Gastroesophageal sphincter (tissue), 3 donors: ENCODE results near the gene STUB1.

Experiments
- POLR2A ChIP-seq, 2 donors: fragments of 450-650 bp; IDR thresholded peaks; one replicate each; pipeline ENCODE4 v1.6.1; 2017; ENCODE audit warnings: antibody characterized with exemption in 2 of 2, mild to moderate bottlenecking in 2 of 2, moderate library complexity in 1 of 2
- POLR2AphosphoS5 ChIP-seq: sonication (generic); formaldehyde crosslinking; IDR thresholded peaks from one replicate; pipeline ENCODE4 v1.6.1; 2017; ENCODE audit warnings: antibody characterized with exemption
- TF ChIP-seq, protein P1 (sequence below), 4 experiments: fragments of 200-600 bp in 2 of 4; fragments of 450-650 bp in 2 of 4; sonication (generic) in 1 of 4; IDR thresholded peaks; one replicate each; pipeline ENCODE4 v1.5.1; 2017 to 2019; ENCODE audit warnings: antibody characterized with exemption in 4 of 4, mild to moderate bottlenecking in 2 of 4, moderate library complexity in 2 of 4

DNA sequence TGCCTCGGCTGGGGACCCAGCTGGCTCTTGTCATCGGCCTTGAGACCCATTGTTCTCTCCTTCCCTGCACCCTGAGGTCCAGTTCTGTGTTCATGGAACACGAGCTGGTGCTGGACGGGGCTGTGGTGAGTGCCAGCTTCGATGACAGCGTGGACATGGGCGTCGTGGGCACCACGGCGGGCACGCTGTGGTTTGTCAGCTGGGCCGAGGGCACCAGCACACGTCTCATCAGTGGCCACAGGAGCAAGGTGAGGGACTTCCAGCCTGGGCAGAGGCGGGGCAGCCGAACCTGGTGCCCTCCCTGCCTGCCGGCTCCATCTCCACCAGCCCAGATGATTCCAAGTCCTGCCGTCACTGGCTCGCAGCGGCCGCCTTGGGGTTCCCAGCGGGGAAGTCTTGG lies 17.6 kb upstream of the STUB1 start:
- TF ChIP-seq, protein P1, sequence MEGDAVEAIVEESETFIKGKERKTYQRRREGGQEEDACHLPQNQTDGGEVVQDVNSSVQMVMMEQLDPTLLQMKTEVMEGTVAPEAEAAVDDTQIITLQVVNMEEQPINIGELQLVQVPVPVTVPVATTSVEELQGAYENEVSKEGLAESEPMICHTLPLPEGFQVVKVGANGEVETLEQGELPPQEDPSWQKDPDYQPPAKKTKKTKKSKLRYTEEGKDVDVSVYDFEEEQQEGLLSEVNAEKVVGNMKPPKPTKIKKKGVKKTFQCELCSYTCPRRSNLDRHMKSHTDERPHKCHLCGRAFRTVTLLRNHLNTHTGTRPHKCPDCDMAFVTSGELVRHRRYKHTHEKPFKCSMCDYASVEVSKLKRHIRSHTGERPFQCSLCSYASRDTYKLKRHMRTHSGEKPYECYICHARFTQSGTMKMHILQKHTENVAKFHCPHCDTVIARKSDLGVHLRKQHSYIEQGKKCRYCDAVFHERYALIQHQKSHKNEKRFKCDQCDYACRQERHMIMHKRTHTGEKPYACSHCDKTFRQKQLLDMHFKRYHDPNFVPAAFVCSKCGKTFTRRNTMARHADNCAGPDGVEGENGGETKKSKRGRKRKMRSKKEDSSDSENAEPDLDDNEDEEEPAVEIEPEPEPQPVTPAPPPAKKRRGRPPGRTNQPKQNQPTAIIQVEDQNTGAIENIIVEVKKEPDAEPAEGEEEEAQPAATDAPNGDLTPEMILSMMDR (IDR thresholded peaks at IDR 0.05) = no peak
- TF ChIP-seq POLR2A (IDR thresholded peaks at IDR 0.05) (no peak), POLR2AphosphoS5 (no peak)
